BE2C (cell line): ENCODE measurements around the gene BTBD10.

Experiments
- DNase-seq: peaks from one replicate; pipeline ENCODE4 v3.0.0-alpha.2; 2020
- H3K27me3 ChIP-seq: fragments of 250-450 bp; sonication (Bioruptor Pico); 2 replicates; pipeline ENCODE4 v1.5.1; 2020; ENCODE audit warnings: mild to moderate bottlenecking
- H3K36me3 ChIP-seq: fragments of 250-450 bp; sonication (Bioruptor Pico); 2 replicates; pipeline ENCODE4 v1.5.1; 2020; ENCODE audit warnings: mild to moderate bottlenecking
- H3K4me1 ChIP-seq: fragments of 250-450 bp; sonication (Bioruptor Pico); 2 replicates; pipeline ENCODE4 v1.5.1; 2020
- H3K4me3 ChIP-seq: 2 replicates; pipeline ENCODE4 v1.5.1; 2011; ENCODE audit warnings: low read depth, low read length
- H3K9me3 ChIP-seq: fragments of 250-450 bp; sonication (Bioruptor Pico); 2 replicates; pipeline ENCODE4 v1.5.1; 2020
- TF ChIP-seq, protein P1 (sequence below): IDR thresholded peaks from 2 replicates; pipeline ENCODE4 v1.5.1; 2012; ENCODE audit warnings: mild to moderate bottlenecking, low read depth, low read length

The BTBD10 gene

DNA sequence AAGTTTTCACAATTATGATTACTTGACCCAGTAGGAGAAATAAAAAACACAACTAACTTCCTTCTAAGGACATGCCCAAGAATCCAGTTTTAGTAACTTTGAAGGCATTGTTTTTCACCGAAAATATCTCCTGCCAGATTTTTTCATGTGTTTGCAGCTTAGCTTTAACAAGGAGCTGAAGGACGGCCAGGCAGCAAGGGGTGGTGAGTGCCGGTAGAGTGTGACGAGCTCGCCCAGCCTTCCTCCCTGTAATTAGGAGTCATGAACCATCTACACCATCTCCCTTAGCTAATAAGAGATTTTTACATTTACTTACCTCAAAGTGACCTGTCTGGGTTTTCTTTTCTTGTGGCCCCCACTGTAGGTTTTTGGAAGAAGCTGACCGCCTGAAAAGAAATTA lies 113.4 kb downstream of the BTBD10 start:
- H3K27me3 ChIP-seq: no peaks in the 10 kb centered on the region
- no peaks in the 10 kb centered on the region for H3K9me3 ChIP-seq
- H3K4me1 ChIP-seq: no peaks in the 10 kb centered on the region
- no peak overlapping the region for H3K4me3 ChIP-seq
- no peaks in the 10 kb centered on the region for H3K36me3 ChIP-seq
- no peak for DNase-seq
- TF ChIP-seq, protein P1, sequence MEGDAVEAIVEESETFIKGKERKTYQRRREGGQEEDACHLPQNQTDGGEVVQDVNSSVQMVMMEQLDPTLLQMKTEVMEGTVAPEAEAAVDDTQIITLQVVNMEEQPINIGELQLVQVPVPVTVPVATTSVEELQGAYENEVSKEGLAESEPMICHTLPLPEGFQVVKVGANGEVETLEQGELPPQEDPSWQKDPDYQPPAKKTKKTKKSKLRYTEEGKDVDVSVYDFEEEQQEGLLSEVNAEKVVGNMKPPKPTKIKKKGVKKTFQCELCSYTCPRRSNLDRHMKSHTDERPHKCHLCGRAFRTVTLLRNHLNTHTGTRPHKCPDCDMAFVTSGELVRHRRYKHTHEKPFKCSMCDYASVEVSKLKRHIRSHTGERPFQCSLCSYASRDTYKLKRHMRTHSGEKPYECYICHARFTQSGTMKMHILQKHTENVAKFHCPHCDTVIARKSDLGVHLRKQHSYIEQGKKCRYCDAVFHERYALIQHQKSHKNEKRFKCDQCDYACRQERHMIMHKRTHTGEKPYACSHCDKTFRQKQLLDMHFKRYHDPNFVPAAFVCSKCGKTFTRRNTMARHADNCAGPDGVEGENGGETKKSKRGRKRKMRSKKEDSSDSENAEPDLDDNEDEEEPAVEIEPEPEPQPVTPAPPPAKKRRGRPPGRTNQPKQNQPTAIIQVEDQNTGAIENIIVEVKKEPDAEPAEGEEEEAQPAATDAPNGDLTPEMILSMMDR: no peak

DNA sequence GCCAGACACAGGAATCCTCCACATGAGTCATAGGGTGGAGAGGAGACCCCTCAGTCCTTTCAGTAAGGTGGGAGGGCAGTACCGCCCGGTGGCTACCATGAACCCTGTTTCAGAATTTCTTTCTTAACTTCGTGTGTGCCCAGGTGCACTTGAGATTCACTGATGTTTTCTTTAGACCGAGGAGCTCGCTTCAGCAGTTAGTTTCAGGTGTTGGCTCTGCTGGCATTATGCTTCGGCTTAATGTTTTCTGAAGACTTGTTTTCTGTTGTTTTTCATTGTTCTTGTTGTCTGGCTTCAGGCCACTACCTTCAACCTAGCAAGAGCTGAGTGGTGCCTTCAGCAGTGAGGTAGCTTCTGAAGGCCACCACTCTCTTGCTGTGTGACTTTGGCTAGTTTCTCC lies 114.0 kb downstream of the BTBD10 start:
- no peak overlapping the region for H3K4me3 ChIP-seq
- H3K9me3 ChIP-seq: no peaks in the 10 kb centered on the region
- H3K27me3 ChIP-seq: no peaks in the 10 kb centered on the region
- H3K36me3 ChIP-seq: no peaks in the 10 kb centered on the region
- TF ChIP-seq, protein P1: no peak
- H3K4me1 ChIP-seq: no peaks in the 10 kb centered on the region
- no peak for DNase-seq

DNA sequence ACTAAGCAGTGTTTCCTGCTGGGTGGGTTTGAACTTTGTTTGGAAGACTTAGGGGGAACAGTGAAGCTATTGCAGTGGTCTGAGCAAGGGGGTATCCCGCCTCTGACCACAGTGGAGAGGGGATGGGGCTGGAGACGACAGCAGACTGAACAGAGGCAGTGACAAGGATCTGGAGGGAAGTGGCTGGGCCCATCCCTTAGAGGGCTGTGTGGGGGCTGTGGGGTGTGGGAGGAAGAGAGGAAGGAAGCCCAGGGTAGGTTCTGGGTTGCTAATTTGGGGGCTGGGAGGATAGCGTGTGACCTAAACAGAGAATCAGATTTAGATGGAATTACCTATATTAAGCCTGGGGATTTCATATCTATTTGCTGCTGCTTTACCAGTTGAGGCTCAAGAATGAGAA lies 114.7 kb downstream of the BTBD10 start:
- Histone ChIP-seq H3K4me3 (no peak overlapping the region), H3K9me3 (no peaks in the 10 kb centered on the region), H3K27me3 (no peaks in the 10 kb centered on the region), H3K36me3 (no peaks in the 10 kb centered on the region), H3K4me1 (no peaks in the 10 kb centered on the region)
- no peak for DNase-seq
- TF ChIP-seq, protein P1: no peak

DNA sequence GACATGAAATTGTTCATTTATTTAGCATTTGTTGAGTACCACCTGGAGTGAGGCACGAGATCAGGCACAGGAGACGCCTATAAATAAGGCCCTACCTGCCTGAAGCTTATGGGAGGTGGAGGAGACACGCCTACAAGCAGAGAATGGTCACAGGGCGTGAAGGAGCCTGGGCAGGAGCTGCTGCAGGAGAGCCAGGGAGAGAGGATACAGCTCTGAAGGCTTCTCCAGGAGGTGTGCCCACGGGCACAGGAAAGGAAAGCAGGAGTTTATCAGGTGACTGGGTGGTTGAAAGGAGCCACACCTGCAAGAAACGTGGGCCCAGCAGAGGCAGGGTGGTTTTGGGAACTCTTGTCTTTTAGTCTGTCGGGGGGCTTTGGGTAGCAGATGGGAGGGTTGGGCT lies 115.1 kb downstream of the BTBD10 start:
- DNase-seq: no peak
- H3K4me1 ChIP-seq: no peaks in the 10 kb centered on the region
- TF ChIP-seq, protein P1: no peak

DNA sequence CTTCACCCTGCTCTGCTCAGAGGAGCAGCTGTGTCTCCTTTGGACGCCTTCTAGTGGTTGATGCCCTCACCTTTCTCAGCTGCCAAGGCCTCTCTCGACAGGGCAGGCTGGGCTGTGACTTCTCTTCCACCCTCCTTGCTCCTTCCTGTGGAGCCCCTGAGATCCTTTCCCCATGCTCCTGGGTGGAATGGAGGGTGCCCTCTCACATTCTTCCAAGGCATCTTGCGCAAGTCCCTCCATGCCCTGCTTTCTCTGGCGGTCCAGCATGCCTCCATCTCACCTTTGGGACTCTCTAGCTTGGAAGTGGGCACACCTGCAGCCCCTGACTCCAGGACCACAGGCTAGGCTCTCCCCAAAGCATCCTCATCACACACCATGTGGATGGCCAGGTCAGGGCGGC lies 116.6 kb downstream of the BTBD10 start:
- TF ChIP-seq, protein P1: no peak
- Histone ChIP-seq H3K36me3 (no peaks in the 10 kb centered on the region), H3K9me3 (no peaks in the 10 kb centered on the region), H3K27me3 (no peaks in the 10 kb centered on the region), H3K4me1 (no peaks in the 10 kb centered on the region), H3K4me3 (no peak overlapping the region)
- DNase-seq: no peak

More for the DNA sequence above, 115.1 kb downstream of the BTBD10 start:
- no peak overlapping the region for H3K4me3 ChIP-seq
- no peaks in the 10 kb centered on the region for H3K9me3 ChIP-seq
- H3K36me3 ChIP-seq: no peaks in the 10 kb centered on the region
- no peaks in the 10 kb centered on the region for H3K27me3 ChIP-seq

DNA sequence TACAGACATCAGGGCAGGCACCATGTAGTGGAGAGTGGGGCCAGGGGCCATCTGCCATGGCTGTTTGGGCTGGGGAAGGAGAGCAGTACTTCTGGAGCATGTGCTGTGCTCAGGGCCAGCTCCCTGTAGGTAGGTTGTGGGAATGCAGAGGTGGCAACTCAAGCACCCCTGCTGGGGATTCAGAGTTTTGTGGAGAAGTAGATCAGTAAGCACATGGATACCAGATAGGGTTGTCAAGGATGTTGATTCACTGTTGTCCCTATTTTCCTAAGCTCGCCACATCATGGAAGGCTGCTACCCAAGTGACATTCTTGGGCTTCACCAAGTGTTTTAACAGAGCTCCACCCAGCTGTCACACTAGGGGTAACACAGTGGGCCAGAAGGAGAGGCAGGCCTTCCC lies 118.2 kb downstream of the BTBD10 start:
- H3K9me3 ChIP-seq: no peaks in the 10 kb centered on the region
- TF ChIP-seq, protein P1: no peak
- no peak overlapping the region for H3K4me3 ChIP-seq
- DNase-seq: no peak
- no peaks in the 10 kb centered on the region for H3K36me3 ChIP-seq
- H3K4me1 ChIP-seq: no peaks in the 10 kb centered on the region
- H3K27me3 ChIP-seq: no peaks in the 10 kb centered on the region
